H1 (cell line): ENCODE results near the gene VPS50. TPM values are rescaled to one million over a fixed set of nuclear protein-coding genes. Genes with fewer than 3 reads are reported as not detected.

Source experiments
- CTCF ChIA-PET: fragments of 300-600 bp; sonication (Branson Sonifier 250); formaldehyde crosslinking; loops from one replicate; lab custom pipeline; 2021; ENCODE audit not compliant: partially characterized antibody; lab: Charles Lee
- POLR2A ChIA-PET: fragments of 300-600 bp; sonication (Branson Sonifier 250); formaldehyde crosslinking; loops from one replicate; lab custom pipeline; 2021; ENCODE audit warnings: inconsistent platforms; ENCODE audit not compliant: partially characterized antibody; lab: Charles Lee
- DNase-seq, 2 experiments: peaks; one replicate each; pipeline versions ENCODE4 v3.0.0 to v3.0.0-alpha.2; 2010 to 2022; ENCODE audit warnings: low spot score in 2 of 2, low read depth in 1 of 2, mixed read lengths in 1 of 2
- FAIRE-seq: peaks from 2 replicates; lab custom pipeline; 2011; peaks lifted over from hg19 to GRCh38; lab: Jason Lieb, UNC
- H2AFZ ChIP-seq: 2 replicates; pipeline ENCODE4 v1.8.1; 2012; ENCODE audit warnings: low read length, inconsistent platforms
- H2AK5ac ChIP-seq: 2 replicates; pipeline ENCODE4 v1.6.1; 2013; ENCODE audit warnings: low read depth, low read length
- H2BK120ac ChIP-seq: replicated peaks from 2 replicates; pipeline ENCODE3; 2013; ENCODE audit warnings: low read depth, low read length, inconsistent platforms
- H2BK12ac ChIP-seq: 2 replicates; pipeline ENCODE4 v1.6.1; 2013; ENCODE audit warnings: low read depth, low read length
- H2BK15ac ChIP-seq: 2 replicates; pipeline ENCODE4 v1.6.1; 2013; ENCODE audit warnings: low read length
- H2BK20ac ChIP-seq: 2 replicates; pipeline ENCODE4 v1.6.1; 2013; ENCODE audit warnings: low read length
- H2BK5ac ChIP-seq: 2 replicates; pipeline ENCODE4 v1.6.1; 2013; ENCODE audit warnings: low read depth, low read length
- H3K14ac ChIP-seq: 2 replicates; pipeline ENCODE4 v1.6.1; 2013; ENCODE audit warnings: inconsistent platforms; ENCODE audit not compliant: insufficient read length
- H3K18ac ChIP-seq: 2 replicates; pipeline ENCODE4 v1.6.1; 2013; ENCODE audit warnings: low read length; ENCODE audit errors: extremely low read depth
- H3K23ac ChIP-seq: 2 replicates; pipeline ENCODE4 v1.6.1; 2013; ENCODE audit warnings: inconsistent platforms; ENCODE audit not compliant: insufficient read length
- H3K23me2 ChIP-seq: 2 replicates; pipeline ENCODE4 v1.6.1; 2013; ENCODE audit warnings: low read depth, low read length
- H3K27ac ChIP-seq: 2 replicates; pipeline ENCODE4 v1.6.1; 2011; ENCODE audit warnings: low read depth, low read length, inconsistent platforms
- H3K27me3 ChIP-seq, 4 experiments: replicated peaks in 1 of 4; 1 replicate in 1 of 4; 2 replicates in 3 of 4; pipeline versions ENCODE4 v1.6.1 to v1.8.1; 2011 to 2013; ENCODE audit warnings: low read length in 3 of 4, mild to moderate bottlenecking in 3 of 4, inconsistent platforms in 2 of 4, mixed read lengths in 2 of 4, moderate library complexity in 1 of 4; ENCODE audit not compliant: control insufficient read depth in 3 of 4, insufficient read depth in 3 of 4; ENCODE audit errors: extremely low read depth in 1 of 4
- H3K36me3 ChIP-seq, 4 experiments: 2 replicates each; pipeline versions ENCODE4 v1.6.1 to v1.8.1; 2011 to 2013; ENCODE audit warnings: mild to moderate bottlenecking in 4 of 4, low read length in 3 of 4, moderate library complexity in 2 of 4, control low read depth in 1 of 4, inconsistent platforms in 1 of 4; ENCODE audit not compliant: insufficient read depth in 4 of 4, control insufficient read depth in 2 of 4
- H3K4ac ChIP-seq: replicated peaks from 2 replicates; pipeline ENCODE3; 2013; ENCODE audit warnings: low read length, low read depth, mixed read lengths, inconsistent platforms; ENCODE audit not compliant: insufficient read length
- H3K4me1 ChIP-seq, 4 experiments: replicated peaks in 1 of 4; 1 replicate in 1 of 4; 2 replicates in 3 of 4; pipeline versions ENCODE4 v1.6.1 to v1.8.1; 2011 to 2013; ENCODE audit warnings: low read length in 3 of 4, inconsistent platforms in 2 of 4, mixed read lengths in 1 of 4; ENCODE audit not compliant: insufficient read depth in 4 of 4, control insufficient read depth in 3 of 4
- H3K4me2 ChIP-seq, 2 experiments: 2 replicates each; pipeline versions ENCODE4 v1.6.1 to v1.8.1; 2011 to 2013; ENCODE audit warnings: low read depth in 2 of 2, low read length in 2 of 2, control low read depth in 1 of 2, inconsistent platforms in 1 of 2, mild to moderate bottlenecking in 1 of 2; ENCODE audit not compliant: insufficient read depth in 1 of 2
- H3K4me3 ChIP-seq, 4 experiments: fragments of 200-600, 300-600 bp in 1 of 4; sonication (generic), shearing (Covaris generic), sonication (Bioruptor Twin) in 1 of 4; 2 replicates each; pipeline versions ENCODE4 v1.5.1 to v1.8.1; 2011 to 2016; ENCODE audit warnings: low read length in 4 of 4, low read depth in 3 of 4, control low read depth in 2 of 4, inconsistent platforms in 2 of 4, mild to moderate bottlenecking in 2 of 4, mixed read lengths in 1 of 4, moderate library complexity in 1 of 4; ENCODE audit not compliant: insufficient read depth in 2 of 4; ENCODE audit errors: extremely low read depth in 1 of 4
- H3K56ac ChIP-seq: replicated peaks from 2 replicates; pipeline ENCODE3; 2013; ENCODE audit warnings: low read depth, mild to moderate bottlenecking, mixed read lengths, low read length, inconsistent platforms; ENCODE audit not compliant: insufficient read length
- H3K79me1 ChIP-seq: 2 replicates; pipeline ENCODE4 v1.6.1; 2013; ENCODE audit warnings: low read depth, low read length, control low read depth
- H3K79me2 ChIP-seq, 2 experiments: 2 replicates each; pipeline versions ENCODE4 v1.6.1 to v1.8.1; 2012 to 2013; ENCODE audit warnings: low read length in 2 of 2, mild to moderate bottlenecking in 2 of 2, inconsistent platforms in 1 of 2; ENCODE audit not compliant: insufficient read depth in 2 of 2, control insufficient read depth in 1 of 2
- H3K9ac ChIP-seq, 4 experiments: replicated peaks in 1 of 4; 1 replicate in 1 of 4; 2 replicates in 3 of 4; pipeline versions ENCODE4 v1.6.1 to v1.8.1; 2011 to 2013; ENCODE audit warnings: low read depth in 3 of 4, low read length in 3 of 4, control low read depth in 2 of 4, mild to moderate bottlenecking in 2 of 4, moderate library complexity in 2 of 4, inconsistent platforms in 1 of 4; ENCODE audit errors: extremely low read depth in 1 of 4
- H3K9me3 ChIP-seq, 2 experiments: 2 replicates each; pipeline versions ENCODE4 v1.6.1 to v1.8.1; 2012 to 2013; ENCODE audit warnings: mild to moderate bottlenecking in 2 of 2, moderate library complexity in 2 of 2, control low read depth in 1 of 2, inconsistent platforms in 1 of 2, low read depth in 1 of 2, low read length in 1 of 2, mixed read lengths in 1 of 2; ENCODE audit not compliant: insufficient read depth in 2 of 2
- H4K20me1 ChIP-seq, 2 experiments: replicated peaks in 1 of 2; 2 replicates each; pipeline versions ENCODE3 to v1.8.1; 2011 to 2013; ENCODE audit warnings: inconsistent platforms in 2 of 2, low read length in 2 of 2, mild to moderate bottlenecking in 1 of 2; ENCODE audit not compliant: insufficient read depth in 2 of 2, control insufficient read depth in 1 of 2
- H4K5ac ChIP-seq: 2 replicates; pipeline ENCODE4 v1.6.1; 2013; ENCODE audit warnings: low read length, low read depth, mixed read lengths, inconsistent platforms; ENCODE audit not compliant: insufficient read length
- H4K8ac ChIP-seq: 2 replicates; pipeline ENCODE4 v1.8.0; 2013; ENCODE audit warnings: mild to moderate bottlenecking, moderate library complexity, low read length, inconsistent platforms; ENCODE audit not compliant: insufficient read depth; ENCODE audit errors: extremely low read depth
- H4K91ac ChIP-seq: replicated peaks from 2 replicates; pipeline ENCODE3; 2013; ENCODE audit warnings: low read length, mixed read lengths, inconsistent platforms; ENCODE audit not compliant: insufficient read length
- ATF2 ChIP-seq: IDR thresholded peaks from 2 replicates; pipeline ENCODE4 v1.6.1; 2012; ENCODE audit warnings: low read length, inconsistent platforms
- CBX8 ChIP-seq: fragments of 300-800, 300-1000 bp; sonication (generic); IDR thresholded peaks from 2 replicates; pipeline ENCODE4 v1.7.1; 2016; ENCODE audit warnings: low read depth, low read length, borderline replicate concordance
- CHD1 ChIP-seq: IDR thresholded peaks from 2 replicates; pipeline ENCODE4 v1.6.1; 2012; ENCODE audit warnings: low read depth, low read length, improper control_type of control experiment
- JUN ChIP-seq: IDR thresholded peaks from 2 replicates; pipeline ENCODE4 v1.6.1; 2011; ENCODE audit warnings: low read depth, mild to moderate bottlenecking, improper control_type of control experiment, low read length
- MAX ChIP-seq: IDR thresholded peaks from 2 replicates; pipeline ENCODE4 v1.6.1; 2012; ENCODE audit warnings: inconsistent platforms
- NANOG ChIP-seq: IDR thresholded peaks from 2 replicates; pipeline ENCODE4 v1.6.1; 2011; ENCODE audit warnings: low read length, low read depth, mild to moderate bottlenecking, inconsistent platforms; ENCODE audit not compliant: insufficient read depth, poor library complexity, severe bottlenecking
- POLR2AphosphoS5 ChIP-seq: IDR thresholded peaks from 2 replicates; pipeline ENCODE4 v1.6.1; 2011; ENCODE audit warnings: low read depth, low read length
- SAP30 ChIP-seq: fragments of 300-600 bp; sonication (generic); IDR thresholded peaks from 2 replicates; pipeline ENCODE4 v1.7.1; 2012; ENCODE audit warnings: low read length, moderate library complexity, mild to moderate bottlenecking, inconsistent platforms; ENCODE audit not compliant: insufficient read depth, insufficient replicate concordance
- SP2 ChIP-seq: IDR thresholded peaks from 2 replicates; pipeline ENCODE4 v1.6.1; 2012; ENCODE audit warnings: mild to moderate bottlenecking, low read length, inconsistent platforms
- SP4 ChIP-seq: IDR thresholded peaks from 2 replicates; pipeline ENCODE4 v1.6.1; 2012; ENCODE audit warnings: low read length, inconsistent platforms
- TAF7 ChIP-seq: optimal IDR thresholded peaks from 2 replicates; pipeline ENCODE3; 2011; ENCODE audit warnings: low read depth, mild to moderate bottlenecking, inconsistent platforms, low read length, moderate library complexity, borderline replicate concordance
- TBP ChIP-seq: IDR thresholded peaks from 2 replicates; pipeline ENCODE4 v1.6.1; 2011; ENCODE audit warnings: low read depth, low read length, improper control_type of control experiment
- WGBS, 2 experiments: shearing (Covaris generic) in 1 of 2; methylation state at CpG; one replicate each; pipeline versions ENCODE4 v1.1.6 to v1.1.7; 2013 to 2015; ENCODE audit warnings: low lambda C conversion rate in 2 of 2, mixed read lengths in 2 of 2, inconsistent platforms in 1 of 2, low coverage in 1 of 2, missing lambda C conversion rate in 1 of 2; ENCODE audit not compliant: insufficient replicate concordance in 2 of 2, insufficient coverage in 1 of 2, insufficient read length in 1 of 2; ENCODE audit errors: extremely low coverage in 1 of 2, missing lambda C conversion rate in 1 of 2; 5-methylcytosine and 5-hydroxymethylcytosine counted together
- polyA plus RNA-seq, 7 experiments: library from polyadenylated mRNA; depleted of rRNA in 3 of 7; stranded (reverse) in 5 of 7; unstranded in 2 of 7; fragments of >200 nt in 5 of 7; fragments of 200-250 nt in 2 of 7; gene quantifications; 1 replicate in 5 of 7; 2 replicates in 1 of 7; 4 replicates in 1 of 7; pipeline versions ENCODE4 v1.2.1 to v1.2.3, GENCODE V29; 2011 to 2013; ENCODE audit warnings: missing spikeins in 2 of 7, mixed read lengths in 2 of 7
- total RNA-seq: library from RNA; stranded (reverse); fragmentation: NEBNext Ultra II Directional; extraction: Animal tissue kit (Norgen Biotek cat#: 25700); gene quantifications from 2 replicates; pipeline ENCODE4 v1.2.1, GENCODE V29; 2021

Gene VPS50
- total and polyA plus RNA-seq, 2 of the 8 experiments (the other 6 are each of a cell fraction or from before 2014, with no cell fraction given) = 3.7 to 9.3 TPM

GRCh38 chr7:93188870-93189634 is 43.1 kb upstream of the VPS50 start:
- Histone ChIP-seq H3K9ac (no peak overlapping the region), H2BK120ac (no peak overlapping the region), H3K56ac (no peak overlapping the region), H2AK5ac (no peak overlapping the region), H4K8ac (no peak overlapping the region), H3K27ac (no peak overlapping the region), H3K36me3 (no peaks in the 10 kb centered on the region), H3K18ac (no peak overlapping the region), H2BK5ac (no peak overlapping the region), H4K20me1 (no peaks in the 10 kb centered on the region), H4K5ac (no peak overlapping the region), H3K23me2 (no peaks in the 10 kb centered on the region), H2BK12ac (no peak overlapping the region), H2BK20ac (no peak overlapping the region), H2AFZ (no peak overlapping the region), H3K14ac (no peak overlapping the region), H3K79me1 (no peaks in the 10 kb centered on the region), H4K91ac (no peak overlapping the region), H3K79me2 (no peaks in the 10 kb centered on the region), H3K27me3 (no peaks in the 10 kb centered on the region), H3K4me2 (no peak overlapping the region), H3K4me1 (no peaks in the 10 kb centered on the region), H2BK15ac (no peak overlapping the region), H3K4me3 (no peak overlapping the region), H3K4ac (no peak overlapping the region), H3K23ac (no peak overlapping the region), H3K9me3 (no peaks in the 10 kb centered on the region)
- DNase-seq (no peak), FAIRE-seq (no peak)
- ChIA-PET CTCF (no interaction called here), POLR2A (no interaction called here)
- WGBS, 2 experiments = 88% methylated on average over 6 of the region's 6 CpGs; no CpG with 5 or more reads in 1 of the 2 experiments
- TF ChIP-seq TAF7 (no peak), SP2 (no peak), CBX8 (no peak), NANOG (no peak), MAX (no peak), JUN (no peak), POLR2AphosphoS5 (no peak), SP4 (no peak), SAP30 (no peak), ATF2 (no peak), TBP (no peak), CHD1 (no peak)
